ENCODE measurements around the gene CAMSAP2.
A peak's percentile ranks its signal among the peaks of the same experiment; 100 is the strongest.

The CAMSAP2 gene

DNA sequence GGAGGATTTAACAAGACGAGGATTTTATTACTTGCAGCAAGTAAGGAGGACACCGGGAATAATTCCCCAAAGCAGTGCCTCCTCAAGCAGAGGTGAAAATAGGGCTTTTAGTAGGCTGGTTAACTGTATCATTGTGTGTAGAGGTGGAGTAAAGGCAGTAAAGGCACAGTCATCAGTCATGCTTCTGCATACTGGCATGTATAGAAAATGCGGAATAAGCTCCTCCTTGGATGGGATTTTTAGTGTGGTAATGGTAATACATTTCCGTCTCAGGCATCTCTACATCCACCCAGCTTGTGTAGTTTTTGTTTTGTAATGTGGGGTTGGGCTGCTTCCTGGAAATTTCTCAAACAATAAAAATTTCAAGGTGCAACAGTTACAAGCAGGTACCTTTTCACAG, 106.7 kb downstream of the CAMSAP2 start:
- TF ChIP-seq, protein P1, sequence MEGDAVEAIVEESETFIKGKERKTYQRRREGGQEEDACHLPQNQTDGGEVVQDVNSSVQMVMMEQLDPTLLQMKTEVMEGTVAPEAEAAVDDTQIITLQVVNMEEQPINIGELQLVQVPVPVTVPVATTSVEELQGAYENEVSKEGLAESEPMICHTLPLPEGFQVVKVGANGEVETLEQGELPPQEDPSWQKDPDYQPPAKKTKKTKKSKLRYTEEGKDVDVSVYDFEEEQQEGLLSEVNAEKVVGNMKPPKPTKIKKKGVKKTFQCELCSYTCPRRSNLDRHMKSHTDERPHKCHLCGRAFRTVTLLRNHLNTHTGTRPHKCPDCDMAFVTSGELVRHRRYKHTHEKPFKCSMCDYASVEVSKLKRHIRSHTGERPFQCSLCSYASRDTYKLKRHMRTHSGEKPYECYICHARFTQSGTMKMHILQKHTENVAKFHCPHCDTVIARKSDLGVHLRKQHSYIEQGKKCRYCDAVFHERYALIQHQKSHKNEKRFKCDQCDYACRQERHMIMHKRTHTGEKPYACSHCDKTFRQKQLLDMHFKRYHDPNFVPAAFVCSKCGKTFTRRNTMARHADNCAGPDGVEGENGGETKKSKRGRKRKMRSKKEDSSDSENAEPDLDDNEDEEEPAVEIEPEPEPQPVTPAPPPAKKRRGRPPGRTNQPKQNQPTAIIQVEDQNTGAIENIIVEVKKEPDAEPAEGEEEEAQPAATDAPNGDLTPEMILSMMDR (IDR thresholded peaks at IDR 0.05; ENCODE audit: low read depth, low read length), result no peak
- TF ChIP-seq POLR2A (IDR thresholded peaks at IDR 0.05; ENCODE audit: extremely low read depth, insufficient read length) (no peak), MYC (IDR thresholded peaks at IDR 0.05; ENCODE audit: low read depth, low read length) (no peak)
- TF ChIP-seq, protein P2, sequence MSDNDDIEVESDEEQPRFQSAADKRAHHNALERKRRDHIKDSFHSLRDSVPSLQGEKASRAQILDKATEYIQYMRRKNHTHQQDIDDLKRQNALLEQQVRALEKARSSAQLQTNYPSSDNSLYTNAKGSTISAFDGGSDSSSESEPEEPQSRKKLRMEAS (IDR thresholded peaks at IDR 0.05; ENCODE audit: low read depth, low read length), result no peak
- DNase-seq (ENCODE audit: low read depth), result no peak
- no peak overlapping the region for H3K4me3 ChIP-seq (ENCODE audit: low read depth, low read length)

GRCh38 chr1:200846398-200846797, 107.7 kb downstream of the CAMSAP2 start:
- no peak for DNase-seq (ENCODE audit: low read depth)
- TF ChIP-seq POLR2A (IDR thresholded peaks at IDR 0.05; ENCODE audit: extremely low read depth, insufficient read length) (no peak), MYC (IDR thresholded peaks at IDR 0.05; ENCODE audit: low read depth, low read length) (no peak)
- TF ChIP-seq, protein P2 (IDR thresholded peaks at IDR 0.05; ENCODE audit: low read depth, low read length), result no peak
- TF ChIP-seq, protein P1 (IDR thresholded peaks at IDR 0.05; ENCODE audit: low read depth, low read length), result no peak
- H3K4me3 ChIP-seq (ENCODE audit: low read depth, low read length), result no peak overlapping the region

DNA sequence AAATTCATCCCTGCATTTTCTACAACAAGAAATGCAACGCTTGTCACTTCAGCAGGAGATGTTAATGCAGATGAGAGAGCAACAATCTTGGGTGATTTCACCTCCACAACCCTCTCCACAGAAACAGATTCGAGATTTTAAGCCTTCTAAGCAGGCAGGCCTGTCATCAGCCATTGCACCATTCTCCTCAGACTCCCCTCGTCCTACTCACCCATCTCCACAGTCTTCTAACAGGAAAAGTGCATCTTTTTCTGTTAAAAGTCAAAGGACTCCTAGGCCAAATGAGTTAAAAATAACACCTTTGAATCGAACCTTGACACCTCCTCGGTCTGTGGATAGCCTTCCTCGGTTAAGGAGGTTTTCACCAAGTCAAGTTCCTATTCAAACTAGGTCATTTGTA, 110.7 kb downstream of the CAMSAP2 start:
- H3K4me3 ChIP-seq (ENCODE audit: low read depth, low read length), result no peak overlapping the region
- TF ChIP-seq, protein P1 (IDR thresholded peaks at IDR 0.05; ENCODE audit: low read depth, low read length), result no peak
- no peak for DNase-seq (ENCODE audit: low read depth)

- H3K4me3 ChIP-seq (ENCODE audit: low read depth, low read length), result no peak overlapping the region
- DNase-seq (ENCODE audit: low read depth), result no peak
- TF ChIP-seq POLR2A (IDR thresholded peaks at IDR 0.05; ENCODE audit: extremely low read depth, insufficient read length) (no peak), MYC (IDR thresholded peaks at IDR 0.05; ENCODE audit: low read depth, low read length) (no peak)
- TF ChIP-seq, protein P1 (IDR thresholded peaks at IDR 0.05; ENCODE audit: low read depth, low read length), result no peak
- TF ChIP-seq, protein P2 (IDR thresholded peaks at IDR 0.05; ENCODE audit: low read depth, low read length), result no peak
Measured at GRCh38 chr1:200850554-200850953, 111.9 kb downstream of the CAMSAP2 start.

DNA sequence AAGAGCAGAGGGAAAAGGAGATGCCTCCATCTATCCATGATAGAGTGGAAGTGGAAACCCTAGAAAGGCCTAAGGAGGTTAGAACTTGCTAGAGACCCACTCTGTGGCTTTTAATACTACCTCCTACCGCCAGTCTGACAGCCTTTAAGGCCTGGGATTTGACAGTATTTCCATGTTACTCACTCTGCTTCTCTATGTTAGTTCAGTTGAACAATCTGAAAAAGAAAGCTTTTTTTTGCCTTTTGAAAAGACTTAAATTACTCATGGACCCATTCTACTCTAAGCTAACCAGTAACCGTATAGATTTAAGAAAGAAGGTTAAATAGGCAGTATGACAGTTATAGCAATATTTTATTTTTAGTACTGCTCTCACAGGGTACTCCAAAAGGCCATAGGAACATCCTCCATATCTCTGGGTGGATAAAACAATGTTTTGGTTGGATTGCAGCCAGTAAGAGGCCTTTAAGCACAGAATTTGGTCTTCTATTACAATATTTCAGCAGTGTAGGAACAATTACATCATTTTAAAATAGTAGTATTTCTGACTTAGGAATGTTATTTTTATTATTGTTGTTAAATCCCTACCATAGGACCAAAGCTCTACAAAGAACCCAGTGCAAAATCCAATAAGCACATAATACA, 118.1 kb downstream of the CAMSAP2 start:
- DNase-seq (ENCODE audit: low read depth), result no peak
- TF ChIP-seq, protein P2 (IDR thresholded peaks at IDR 0.05; ENCODE audit: low read depth, low read length), result no peak
- TF ChIP-seq POLR2A (IDR thresholded peaks at IDR 0.05; ENCODE audit: extremely low read depth, insufficient read length), result no peak
- TF ChIP-seq, protein P1 (IDR thresholded peaks at IDR 0.05; ENCODE audit: low read depth, low read length), result no peak
- no peak for TF ChIP-seq MYC (IDR thresholded peaks at IDR 0.05; ENCODE audit: low read depth, low read length)
- H3K4me3 ChIP-seq (ENCODE audit: low read depth, low read length), result no peak overlapping the region

DNA sequence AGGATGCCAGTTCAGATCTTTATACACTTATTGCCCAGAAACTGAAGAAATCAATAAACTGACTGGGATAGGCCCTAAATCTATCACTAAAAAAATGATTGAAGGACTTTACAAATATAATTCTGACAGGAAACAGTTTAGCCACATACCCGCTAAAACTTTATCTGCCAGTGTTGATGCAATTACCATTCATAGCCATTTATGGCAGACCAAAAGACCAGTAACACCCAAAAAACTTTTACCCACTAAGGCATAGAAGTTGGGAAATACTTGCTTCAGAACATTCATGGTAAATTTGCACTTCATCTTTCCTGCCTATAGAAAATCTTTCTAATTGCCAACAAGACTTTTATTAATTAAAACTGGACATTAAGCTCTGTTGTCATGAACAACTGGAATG, 119.1 kb downstream of the CAMSAP2 start:
- DNase-seq (ENCODE audit: low read depth), result peak; percentile 80
- TF ChIP-seq, protein P1 (IDR thresholded peaks at IDR 0.05; ENCODE audit: low read depth, low read length), result no peak
- TF ChIP-seq, protein P2 (IDR thresholded peaks at IDR 0.05; ENCODE audit: low read depth, low read length), result no peak
- no peak; the same call in 1 of the 2 replicates for TF ChIP-seq MYC (IDR thresholded peaks at IDR 0.05; ENCODE audit: low read depth, low read length)
- no peak for TF ChIP-seq POLR2A (IDR thresholded peaks at IDR 0.05; ENCODE audit: extremely low read depth, insufficient read length)
- H3K4me3 ChIP-seq (ENCODE audit: low read depth, low read length), result no peak overlapping the region
